ENCODE measurements around the gene MAP4K2. TPM values are rescaled to one million over a fixed set of nuclear protein-coding genes. Genes with fewer than 3 reads are reported as not detected.

The MAP4K2 gene
- total and polyA plus RNA-seq, 8 donors = 2.3 to 66.9 (median 13.4) TPM

GRCh38 chr11:64757549-64758329 lies 45.3 kb downstream of the MAP4K2 start:
- Histone ChIP-seq H3K9me3 (no peaks in the 10 kb centered on the region), H3K27me3 (no peaks in the 10 kb centered on the region), H3K4me3 (no peak overlapping the region), H3K36me3 (peaks cover 6 to 12% (median 9%) of the 10 kb centered on the region in 4 donors), H3K27ac (peak overlapping the region in 1 of 5 donors; percentile 42), H3K4me1 (peaks cover 15 to 47% (median 34%) of the 10 kb centered on the region in 4 donors)
- WGBS, 5 donors = 80 to 88% (median 84%) methylated on average over 16 to 19 of the region's 19 CpGs
- intact Hi-C loops (cut with DNase I; ENCODE audit: low total_unique reads) = no loop called here
- TF ChIP-seq POLR2AphosphoS5 (IDR thresholded peaks at IDR 0.05) (no peak), EP300 (IDR thresholded peaks at IDR 0.05) (no peak), POLR2A (IDR thresholded peaks at IDR 0.05) (no peak)
- TF ChIP-seq, protein P1, sequence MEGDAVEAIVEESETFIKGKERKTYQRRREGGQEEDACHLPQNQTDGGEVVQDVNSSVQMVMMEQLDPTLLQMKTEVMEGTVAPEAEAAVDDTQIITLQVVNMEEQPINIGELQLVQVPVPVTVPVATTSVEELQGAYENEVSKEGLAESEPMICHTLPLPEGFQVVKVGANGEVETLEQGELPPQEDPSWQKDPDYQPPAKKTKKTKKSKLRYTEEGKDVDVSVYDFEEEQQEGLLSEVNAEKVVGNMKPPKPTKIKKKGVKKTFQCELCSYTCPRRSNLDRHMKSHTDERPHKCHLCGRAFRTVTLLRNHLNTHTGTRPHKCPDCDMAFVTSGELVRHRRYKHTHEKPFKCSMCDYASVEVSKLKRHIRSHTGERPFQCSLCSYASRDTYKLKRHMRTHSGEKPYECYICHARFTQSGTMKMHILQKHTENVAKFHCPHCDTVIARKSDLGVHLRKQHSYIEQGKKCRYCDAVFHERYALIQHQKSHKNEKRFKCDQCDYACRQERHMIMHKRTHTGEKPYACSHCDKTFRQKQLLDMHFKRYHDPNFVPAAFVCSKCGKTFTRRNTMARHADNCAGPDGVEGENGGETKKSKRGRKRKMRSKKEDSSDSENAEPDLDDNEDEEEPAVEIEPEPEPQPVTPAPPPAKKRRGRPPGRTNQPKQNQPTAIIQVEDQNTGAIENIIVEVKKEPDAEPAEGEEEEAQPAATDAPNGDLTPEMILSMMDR (IDR thresholded peaks at IDR 0.05) = no peak
- no peak for DNase-seq

GRCh38 chr11:64755681-64756361 lies 47.2 kb downstream of the MAP4K2 start:
- Histone ChIP-seq H3K9me3 (no peaks in the 10 kb centered on the region), H3K36me3 (peaks cover 0 to 21% (median 11%) of the 10 kb centered on the region in 4 donors), H3K4me1 (peaks cover 13 to 27% (median 23%) of the 10 kb centered on the region in 4 donors), H3K27ac (no peak overlapping the region), H3K27me3 (no peaks in the 10 kb centered on the region), H3K4me3 (no peak overlapping the region)
- no peak for DNase-seq
- 75 to 83% (median 81%) methylated on average over 13 of the region's 13 CpGs for WGBS, 5 donors
- intact Hi-C loops (cut with DNase I; ENCODE audit: low total_unique reads) = no loop called here
- TF ChIP-seq, protein P1 (IDR thresholded peaks at IDR 0.05) = no peak
- TF ChIP-seq EP300 (IDR thresholded peaks at IDR 0.05) (no peak), POLR2A (IDR thresholded peaks at IDR 0.05) (no peak), POLR2AphosphoS5 (IDR thresholded peaks at IDR 0.05) (no peak)

DNA sequence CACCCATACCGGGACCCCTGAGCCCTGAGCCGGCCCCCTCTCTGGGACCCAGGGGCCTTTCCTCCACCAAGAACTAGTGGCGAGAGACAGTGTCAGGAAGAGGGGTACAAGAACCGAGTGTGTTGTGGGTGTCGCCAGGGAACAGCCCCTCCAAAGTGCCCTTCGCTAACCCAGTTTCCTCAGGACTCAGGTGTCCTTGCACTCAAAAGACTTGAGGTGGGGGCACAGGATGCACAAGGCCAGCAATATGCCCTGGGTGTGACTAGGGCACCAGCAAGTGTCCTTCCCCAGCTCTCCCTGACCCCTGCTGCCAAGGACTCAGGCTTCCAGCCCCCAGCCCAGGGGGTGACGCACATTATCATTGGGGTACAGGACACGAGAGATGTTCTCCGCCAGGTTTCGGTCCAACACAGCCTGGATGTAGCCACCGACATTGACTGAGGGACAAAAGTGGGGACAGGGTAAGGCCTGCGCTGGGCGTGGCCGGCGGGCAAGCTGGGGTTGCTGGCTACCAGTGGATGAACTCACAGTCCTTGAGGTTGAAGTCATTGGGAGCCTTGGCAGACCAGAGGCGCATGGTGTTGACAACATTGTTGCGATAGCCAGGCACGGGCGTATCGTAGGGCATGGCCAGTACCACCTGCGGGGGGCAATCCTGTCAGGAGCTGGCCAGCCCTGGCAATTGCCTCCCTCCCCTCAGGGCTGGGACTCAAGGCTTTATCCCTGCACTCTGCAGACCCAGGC lies 47.9 kb downstream of the MAP4K2 start:
- H3K27ac ChIP-seq = no peak overlapping the region
- DNase-seq = no peak
- TF ChIP-seq POLR2A (IDR thresholded peaks at IDR 0.05) (no peak), EP300 (IDR thresholded peaks at IDR 0.05) (no peak), POLR2AphosphoS5 (IDR thresholded peaks at IDR 0.05) (no peak)
- TF ChIP-seq, protein P1 (IDR thresholded peaks at IDR 0.05) = no peak
- peaks cover 6 to 20% (median 16%) of the 10 kb centered on the region in 4 donors for H3K4me1 ChIP-seq
- no peaks in the 10 kb centered on the region for H3K27me3 ChIP-seq
- no peak overlapping the region for H3K4me3 ChIP-seq
- no peaks in the 10 kb centered on the region for H3K9me3 ChIP-seq
- peaks cover 0 to 28% (median 14%) of the 10 kb centered on the region in 4 donors for H3K36me3 ChIP-seq
- intact Hi-C loops (cut with DNase I; ENCODE audit: low total_unique reads) = no loop called here
- 87 to 94% (median 93%) methylated on average over 17 to 21 of the region's 21 CpGs for WGBS, 5 donors

Measured in stomach (tissue), 9 donors.